ENCODE measurements around the gene TICAM2.

The TICAM2 gene

GRCh38 chr5:115599924-115600323, 2.4 kb downstream of the TICAM2 start (continued):
- TF ChIP-seq ELK4 (IDR thresholded peaks at IDR 0.05; ENCODE audit: borderline replicate concordance, low read depth, low read length) (no peak), OVOL3 (tag by site-specific recombination; IDR thresholded peaks at IDR 0.05) (no peak), WT1 (tag by site-specific recombination; IDR thresholded peaks at IDR 0.05) (no peak), ZNF600 (tag by site-specific recombination; IDR thresholded peaks at IDR 0.05) (no peak), ZNF169 (tag by site-specific recombination; IDR thresholded peaks at IDR 0.05) (no peak), ZNF449 (tag by site-specific recombination; IDR thresholded peaks at IDR 0.05) (no peak), ZNF433 (tag by site-specific recombination; IDR thresholded peaks at IDR 0.05; ENCODE audit: low read depth) (no peak)

- CTCF ChIA-PET, result interaction anchor here (0.7 to 1.0 kb wide), 3 partner anchors 20 to 332 kb away, joined by 3 to 5 read pairs (median 4); no protein-coding TSS in a partner anchor
- no peak overlapping the region for H3K4me3 ChIP-seq (ENCODE audit: low read depth, low read length)
- peaks cover 0 to 4% of the 10 kb centered on the region in 2 experiments; a peak in 1 of 3 replicates for H3K36me3 ChIP-seq (ENCODE audit: control insufficient read depth in 2 of 2, insufficient read depth in 1 of 2, low read length in 2 of 2)
- peaks cover 4% of the 10 kb centered on the region for H3K4me1 ChIP-seq (ENCODE audit: control insufficient read depth, insufficient read depth, low read length)
- no peaks in the 10 kb centered on the region for H3K9me3 ChIP-seq (ENCODE audit: control insufficient read depth, insufficient read depth, low read depth, low read length)
- POLR2A ChIA-PET, result no interaction called here
- no peak overlapping the region; the same call in 1 of the 2 replicates for H3K27ac ChIP-seq (ENCODE audit: extremely low read depth, low read depth, low read length)
- TF ChIP-seq ZNF518A (tag by site-specific recombination; conservative IDR thresholded peaks at IDR 0.05; ENCODE audit: low read depth) (no peak), REPIN1 (tag by site-specific recombination; IDR thresholded peaks at IDR 0.05; ENCODE audit: low read depth) (no peak), ZNF132 (tag by site-specific recombination; IDR thresholded peaks at IDR 0.05; ENCODE audit: borderline replicate concordance) (no peak), TSHZ1 (tag by site-specific recombination; IDR thresholded peaks at IDR 0.05; ENCODE audit: borderline replicate concordance) (no peak), FEZF1 (tag by site-specific recombination; IDR thresholded peaks at IDR 0.05) (no peak), HOXA7 (CRISPR knock-in tag; IDR thresholded peaks at IDR 0.05; ENCODE audit: borderline replicate concordance) (no peak), ZNF501 (tag by site-specific recombination; IDR thresholded peaks at IDR 0.05) (no peak), ZNF280C (tag by site-specific recombination; IDR thresholded peaks at IDR 0.05) (no peak), PRDM2 (tag by site-specific recombination; IDR thresholded peaks at IDR 0.05; ENCODE audit: borderline replicate concordance) (no peak)
Measured at GRCh38 chr5:115599502-115599901, 2.8 kb downstream of the TICAM2 start.

Data from HEK293 (cell line).